HepG2 (cell line): ENCODE measurements around the gene SNRPD3. TPM values are rescaled to one million over a fixed set of nuclear protein-coding genes. Genes with fewer than 3 reads are reported as not detected.

Experiments used
- HMGXB4 ChIP-seq, 2 experiments: sonication (generic) in 1 of 2; formaldehyde crosslinking in 1 of 2; IDR thresholded peaks; 2 replicates each; pipeline versions ENCODE4 v1.4.0 to v1.6.1; 2018 to 2020; ENCODE audit warnings: missing genetic modification reagents in 2 of 2, borderline replicate concordance in 1 of 2, low read depth in 1 of 2, mild to moderate bottlenecking in 1 of 2, missing biosample characterization in 1 of 2
- SALL2 ChIP-seq: sonication (generic); formaldehyde crosslinking; IDR thresholded peaks from 2 replicates; pipeline ENCODE4 v1.8.1; 2023; ENCODE audit warnings: mild to moderate bottlenecking, missing genetic modification reagents, inconsistent platforms
- SNAPC4 ChIP-seq: sonication (generic); formaldehyde crosslinking; IDR thresholded peaks from 2 replicates; pipeline ENCODE4 v1.4.0; 2020; ENCODE audit warnings: mild to moderate bottlenecking, missing genetic modification reagents
- THAP7 ChIP-seq: sonication (generic); formaldehyde crosslinking; IDR thresholded peaks from 2 replicates; pipeline ENCODE4 v1.8.1; 2023; ENCODE audit warnings: mild to moderate bottlenecking, missing genetic modification reagents
- YEATS2 ChIP-seq: sonication (generic); formaldehyde crosslinking; IDR thresholded peaks from 2 replicates; pipeline ENCODE4 v1.4.0; 2020; ENCODE audit warnings: missing genetic modification reagents, borderline replicate concordance
- ZNF318 ChIP-seq: sonication (generic); formaldehyde crosslinking; IDR thresholded peaks from 2 replicates; pipeline ENCODE4 v1.4.0; 2020; ENCODE audit warnings: mild to moderate bottlenecking, missing genetic modification reagents
- ZNF451 ChIP-seq: sonication (generic); formaldehyde crosslinking; IDR thresholded peaks from 2 replicates; pipeline ENCODE4 v1.5.0; 2020; ENCODE audit warnings: mild to moderate bottlenecking, missing genetic modification reagents
- polyA plus RNA-seq, 8 experiments: library from polyadenylated mRNA; depleted of rRNA in 3 of 8; stranded (reverse) in 7 of 8; unstranded in 1 of 8; fragments of >200 nt; fragmentation: Illumina TruSeq in 4 of 8; extraction: Trizol in 4 of 8; gene quantifications; 2 replicates each; pipeline versions ENCODE4 v1.2.1 to v1.2.3, GENCODE V29; 2011 to 2016; ENCODE audit warnings: low read depth in 4 of 8, missing spikeins in 1 of 8, mixed read lengths in 1 of 8; ENCODE audit not compliant: insufficient read depth in 1 of 8
- total RNA-seq, 5 experiments: library from RNA; depleted of rRNA; stranded (reverse); fragments of >200 nt; fragmentation: Illumina TruSeq; extraction: Trizol; gene quantifications; 2 replicates each; pipeline ENCODE4 v1.2.3, GENCODE V29; 2016; ENCODE audit warnings: low read depth in 1 of 5
- TF ChIP-seq, protein P1 (sequence below): sonication (generic); formaldehyde crosslinking; conservative IDR thresholded peaks from 2 replicates; pipeline ENCODE4 v1.4.0; 2020; ENCODE audit warnings: missing genetic modification reagents

The SNRPD3 gene
- total and polyA plus RNA-seq, 2 of the 13 experiments (the other 11 are each of a cell fraction or from before 2014, with no cell fraction given): 110 to 209 TPM

DNA sequence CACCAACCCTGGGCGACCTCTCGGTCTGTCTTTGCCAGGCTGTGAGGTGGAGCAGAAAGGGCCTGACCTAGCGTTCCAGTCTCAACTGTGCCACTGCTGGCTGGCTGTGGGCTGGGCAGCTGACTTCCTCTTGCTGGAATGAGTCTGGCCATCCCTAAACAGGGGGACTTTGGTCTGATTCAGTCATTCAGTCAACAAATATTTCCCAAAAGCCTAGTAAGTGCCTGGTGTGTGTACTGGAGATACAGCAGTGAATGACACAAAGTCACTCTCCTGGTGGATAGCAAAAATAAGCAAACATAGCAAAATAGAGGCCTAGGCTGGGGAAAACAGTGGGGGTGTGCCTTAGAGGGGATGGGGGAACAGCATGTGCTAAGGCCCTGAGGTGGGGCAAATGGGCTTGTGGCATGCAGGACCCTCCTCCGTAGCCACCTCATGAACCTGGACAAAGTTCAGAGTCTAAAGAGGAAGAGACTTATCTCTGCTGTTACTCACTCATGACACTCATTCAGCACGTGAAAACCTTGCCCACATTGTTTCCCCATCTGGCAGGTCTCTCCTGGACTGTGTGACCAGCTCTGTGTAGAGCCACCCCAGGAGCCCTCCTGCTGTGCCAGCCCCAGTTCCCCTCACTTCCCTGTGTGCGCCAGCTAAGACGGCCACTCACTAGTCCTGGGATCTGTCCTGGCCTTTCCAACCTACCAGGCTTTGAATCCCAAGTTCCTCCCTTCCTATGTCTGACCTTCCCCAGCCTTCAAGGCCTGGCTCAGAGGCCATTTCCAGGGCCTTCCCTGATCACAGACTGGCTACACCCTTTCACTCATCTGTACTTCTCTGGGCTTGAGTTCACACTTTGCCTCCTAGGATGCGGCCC is 5.5 kb upstream of the SNRPD3 start (continued):
- TF ChIP-seq SNAPC4 (CRISPR knock-in tag): peak; percentile 95
- TF ChIP-seq, protein P1, sequence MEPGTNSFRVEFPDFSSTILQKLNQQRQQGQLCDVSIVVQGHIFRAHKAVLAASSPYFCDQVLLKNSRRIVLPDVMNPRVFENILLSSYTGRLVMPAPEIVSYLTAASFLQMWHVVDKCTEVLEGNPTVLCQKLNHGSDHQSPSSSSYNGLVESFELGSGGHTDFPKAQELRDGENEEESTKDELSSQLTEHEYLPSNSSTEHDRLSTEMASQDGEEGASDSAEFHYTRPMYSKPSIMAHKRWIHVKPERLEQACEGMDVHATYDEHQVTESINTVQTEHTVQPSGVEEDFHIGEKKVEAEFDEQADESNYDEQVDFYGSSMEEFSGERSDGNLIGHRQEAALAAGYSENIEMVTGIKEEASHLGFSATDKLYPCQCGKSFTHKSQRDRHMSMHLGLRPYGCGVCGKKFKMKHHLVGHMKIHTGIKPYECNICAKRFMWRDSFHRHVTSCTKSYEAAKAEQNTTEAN (CRISPR knock-in tag): peak; percentile 45; the same call in 1 of the 2 replicates
- TF ChIP-seq THAP7 (CRISPR knock-in tag): peak; percentile 32; the same call in 1 of the 2 replicates
- TF ChIP-seq SALL2 (CRISPR knock-in tag): peak; percentile 72; the same call in 1 of the 2 replicates
- TF ChIP-seq HMGXB4 (CRISPR knock-in tag; IDR thresholded peaks at IDR 0.05; ENCODE audit: borderline replicate concordance in 1 of 2, low read depth in 1 of 2): peak; percentile 67 to 75; a peak in 3 of 4 replicates
- no peak for TF ChIP-seq ZNF451 (CRISPR knock-in tag)
- 0 out of 2 replicates have a peak, but pooled peaks have one; percentile 32 for TF ChIP-seq YEATS2 (CRISPR knock-in tag)
- TF ChIP-seq ZNF318: no peak
